ENCODE results near the gene ST8SIA6. TPM values are rescaled to one million over a fixed set of nuclear protein-coding genes. Genes with fewer than 3 reads are reported as not detected.
A peak's percentile ranks its signal among the peaks of the same experiment; 100 is the strongest.

ST8SIA6 gene
- total RNA-seq, 1 experiment from 2014 or later = 1.3 TPM

- RAD21 ChIA-PET (ENCODE audit: low non-redundant PET in 1 of 2, low total read pairs in 2 of 2, uncharacterized antibody in 2 of 2, unreplicated experiment in 2 of 2) = interaction anchor here (0.6 to 0.7 kb wide), 4 partner anchors 10 to 125 kb away, joined by 3 to 7 read pairs (median 4); no protein-coding TSS in a partner anchor
- Histone ChIP-seq H3K9me3 (ENCODE audit: control insufficient read depth in 1 of 2, insufficient read depth in 1 of 2, low read depth in 1 of 2, low read length in 2 of 2) (peaks cover 0 to 6% of the 10 kb centered on the region in 2 experiments; a peak in 1 of 4 replicates), H2AFZ (ENCODE audit: low read depth, low read length, poor library complexity, severe bottlenecking) (peak overlapping the region; percentile 89), H3K4me2 (ENCODE audit: low read length) (peak overlapping the region; percentile 28; the same call in 1 of the 2 replicates), H3K27ac (ENCODE audit: low read depth, low read length) (no peak overlapping the region), H3K9ac (ENCODE audit: low read length) (no peak overlapping the region), H3K9me2 (ENCODE audit: insufficient read depth) (no peaks in the 10 kb centered on the region), H3K79me2 (ENCODE audit: insufficient read depth, low read length) (no peaks in the 10 kb centered on the region), H4K20me1 (ENCODE audit: insufficient read depth) (no peaks in the 10 kb centered on the region), H3K4me3 (replicated peaks in 1 of 2; ENCODE audit: low read depth in 1 of 2, low read length in 2 of 2) (no peak overlapping the region), H3K27me3 (ENCODE audit: insufficient read depth, low read length) (no peaks in the 10 kb centered on the region), H3K4me1 (ENCODE audit: control insufficient read depth in 1 of 2, insufficient read depth in 2 of 2, low read length in 2 of 2) (peaks cover 0 to 7% of the 10 kb centered on the region in 2 experiments; a peak in 2 of 4 replicates), H3K36me3 (ENCODE audit: control insufficient read depth in 1 of 2, insufficient read depth in 2 of 2, low read length in 2 of 2) (no peaks in the 10 kb centered on the region)
- no TSS peak for BruUV-seq (replicated peaks)
- TF ChIP-seq CTCF (IDR thresholded peaks at IDR 0.05 in 2 of 3, conservative IDR thresholded peaks at IDR 0.05 in 1 of 3; ENCODE audit: borderline replicate concordance in 1 of 3, insufficient read depth in 1 of 3, low read depth in 2 of 3, low read length in 2 of 3) (peak in 2 of 3 experiments; percentile 28 to 45; a peak in 3 of 6 replicates), ELF1 (IDR thresholded peaks at IDR 0.05; ENCODE audit: borderline replicate concordance, low read depth) (no peak), ZFX (IDR thresholded peaks at IDR 0.05) (no peak), EZH2 (IDR thresholded peaks at IDR 0.05) (no peak), EZH2phosphoT487 (IDR thresholded peaks at IDR 0.05; ENCODE audit: borderline replicate concordance) (no peak), RAD21 (IDR thresholded peaks at IDR 0.05; ENCODE audit: low read depth) (peak; percentile 60)
- ATAC-seq (peak; percentile 50; the same call in 1 of the 2 replicates), DNase-seq (ENCODE audit: low read depth, low spot score) (peak; percentile 21)
- POLR2A ChIA-PET = interaction anchor here (0.6 to 0.7 kb wide), 2 partner anchors 66 to 612 kb away, joined by 3 to 4 read pairs; no protein-coding TSS in a partner anchor
- intact Hi-C loops (cut with micrococcal nuclease) = loop anchor here (1.0 kb wide), 1 partner anchor 184 kb away; no protein-coding TSS in a partner anchor
- CTCF ChIA-PET = interaction anchor here (0.7 to 2.9 kb wide), 2 partner anchors 85 to 184 kb away, joined by 4 to 12 read pairs; no protein-coding TSS in a partner anchor
Measured at GRCh38 chr10:17474595-17475323, 20.4 kb upstream of the ST8SIA6 start.

All from HCT116 (cell line).